ENCODE results near the gene CDY2A.
"Not testable (repeated sequence)": the region's sequence is repeated elsewhere in the genome, so short reads cannot be mapped to it uniquely, and the experiment has no call there.

Gene CDY2A, protein sequence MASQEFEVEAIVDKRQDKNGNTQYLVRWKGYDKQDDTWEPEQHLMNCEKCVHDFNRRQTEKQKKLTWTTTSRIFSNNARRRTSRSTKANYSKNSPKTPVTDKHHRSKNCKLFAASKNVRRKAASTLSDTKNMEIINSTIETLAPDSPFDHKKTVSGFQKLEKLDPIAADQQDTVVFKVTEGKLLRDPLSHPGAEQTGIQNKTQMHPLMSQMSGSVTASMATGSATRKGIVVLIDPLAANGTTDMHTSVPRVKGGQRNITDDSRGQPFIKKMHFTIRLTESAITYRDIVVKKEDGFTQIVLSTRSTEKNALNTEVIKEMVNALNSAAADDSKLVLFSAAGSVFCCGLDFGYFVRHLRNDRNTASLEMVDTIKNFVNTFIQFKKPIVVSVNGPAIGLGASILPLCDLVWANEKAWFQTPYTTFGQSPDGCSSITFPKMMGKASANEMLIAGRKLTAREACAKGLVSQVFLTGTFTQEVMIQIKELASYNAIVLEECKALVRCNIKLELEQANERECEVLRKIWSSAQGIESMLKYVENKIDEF

DNA sequence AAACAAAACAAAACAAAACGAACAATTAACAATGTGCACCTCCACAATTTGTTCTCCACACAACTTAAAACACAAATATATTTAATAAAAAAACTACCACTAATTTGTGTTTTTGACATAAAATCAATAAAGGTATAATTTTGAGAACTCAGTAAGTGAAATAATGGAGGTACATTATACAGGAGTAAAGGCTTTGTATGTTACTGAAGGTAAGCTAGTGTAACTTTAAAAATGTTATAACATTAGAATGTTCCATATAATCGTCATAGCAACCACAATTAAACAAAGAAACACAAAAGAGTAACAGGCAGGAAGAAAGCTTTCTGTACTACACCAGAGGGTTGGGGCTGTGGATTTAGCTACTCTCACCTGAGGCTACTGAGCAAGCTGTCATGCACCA is at the start of gene CDY2A:
Gene CDY2A (plus strand): TSS at position 301 of the 400 bp plus-strand sequence. CDS start 328 bp downstream, outside the sequence.
- DNase-seq = not testable (repeated sequence)

DNA sequence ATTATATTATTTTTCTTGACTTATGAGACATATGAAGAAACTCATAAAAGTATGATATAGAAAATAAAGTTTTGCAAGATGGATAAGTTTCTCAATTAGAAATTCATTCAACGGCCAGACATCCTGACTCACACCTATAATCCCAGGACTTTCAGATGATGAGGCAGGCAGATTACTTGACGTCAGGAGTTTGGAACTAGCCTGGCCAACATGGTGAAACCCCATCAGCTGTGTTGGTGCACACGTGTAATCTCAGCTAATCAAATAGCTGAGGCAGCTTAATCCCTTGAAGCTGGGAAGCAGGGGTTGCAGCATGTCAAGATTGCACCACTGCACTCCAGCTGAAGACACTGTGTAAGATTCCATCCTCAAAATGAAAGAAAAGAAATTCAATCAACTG is 28.0 kb upstream of the CDY2A start:
- not testable (repeated sequence) for DNase-seq

DNA sequence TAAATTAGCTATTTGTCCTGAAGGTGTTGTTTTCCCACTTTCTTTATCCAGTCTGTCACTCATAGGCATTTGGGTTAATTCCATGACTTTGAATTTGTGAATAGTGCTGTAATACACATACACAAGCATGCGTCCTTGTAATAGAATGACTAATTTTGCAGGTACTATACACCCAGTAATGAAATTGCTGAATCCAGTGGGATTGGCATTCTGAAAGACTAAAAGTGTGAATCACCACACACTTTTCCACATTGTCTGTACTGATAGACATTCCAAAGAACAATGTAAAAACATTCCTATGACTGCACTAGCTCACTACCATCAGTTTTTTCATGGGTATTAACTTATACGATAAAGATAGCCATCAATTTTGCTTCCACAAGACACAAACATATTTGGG is 27.3 kb upstream of the CDY2A start:
- not testable (repeated sequence) for DNase-seq

DNA sequence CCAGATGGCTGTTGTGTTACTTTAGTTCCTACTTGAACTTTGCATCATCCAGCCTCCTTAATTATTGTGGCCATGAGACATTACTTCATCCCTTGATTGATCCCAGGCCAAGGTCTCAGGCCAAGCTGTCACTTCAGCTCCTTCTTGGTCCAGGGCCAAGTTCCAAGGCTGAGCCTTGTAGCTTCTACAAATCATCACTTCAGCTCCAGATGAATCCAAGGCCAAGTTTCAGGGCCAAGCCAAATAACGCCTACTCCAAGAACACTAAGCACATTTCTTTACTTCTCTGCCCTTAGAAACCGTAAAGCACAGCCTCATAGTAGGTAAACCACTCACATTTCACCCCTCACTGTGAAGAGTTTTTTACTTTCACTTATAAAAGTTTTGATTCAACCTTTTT is 1.7 kb upstream of the CDY2A start:
- DNase-seq = not testable (repeated sequence)

DNA sequence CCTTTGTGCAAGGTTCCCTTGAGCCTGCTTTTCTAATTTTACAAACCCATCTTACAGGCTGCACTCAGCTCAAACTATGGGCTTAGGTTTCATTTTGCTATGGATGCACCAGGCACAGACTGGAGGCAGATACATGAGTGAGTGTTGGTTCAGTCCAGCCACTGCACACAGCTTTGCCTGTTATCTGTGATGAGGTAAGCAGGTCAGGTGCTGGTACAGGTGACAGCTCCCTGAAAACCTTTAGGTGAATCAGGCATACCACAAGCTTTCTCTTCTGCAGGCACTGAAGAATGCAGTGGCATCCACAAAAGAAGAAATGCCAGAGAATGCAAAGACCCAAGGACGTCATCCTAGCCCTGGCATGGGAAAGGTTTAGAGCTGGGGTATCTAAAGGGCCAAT is 3.3 kb downstream of the CDY2A start:
- DNase-seq = not testable (repeated sequence)

DNA sequence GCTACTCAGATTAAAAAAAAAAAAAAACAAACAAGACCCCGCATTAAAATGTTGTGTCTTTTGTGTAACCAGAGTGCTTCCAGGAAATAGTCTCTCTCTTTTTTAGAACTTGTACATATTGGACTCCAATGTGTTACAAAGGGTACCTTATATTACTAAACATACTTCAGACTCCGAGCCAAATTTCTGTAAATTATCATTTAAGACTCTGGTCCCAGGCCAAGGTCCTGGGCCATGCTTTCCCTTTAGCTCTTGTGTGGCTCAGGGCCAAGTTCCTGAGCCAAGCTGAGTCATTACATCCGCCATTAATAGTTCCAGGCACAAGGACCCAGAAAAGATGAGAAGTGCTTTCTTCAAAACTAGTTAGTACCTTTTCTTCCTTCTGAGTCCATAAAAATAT is 4.6 kb downstream of the CDY2A start:
- not testable (repeated sequence) for DNase-seq

DNA sequence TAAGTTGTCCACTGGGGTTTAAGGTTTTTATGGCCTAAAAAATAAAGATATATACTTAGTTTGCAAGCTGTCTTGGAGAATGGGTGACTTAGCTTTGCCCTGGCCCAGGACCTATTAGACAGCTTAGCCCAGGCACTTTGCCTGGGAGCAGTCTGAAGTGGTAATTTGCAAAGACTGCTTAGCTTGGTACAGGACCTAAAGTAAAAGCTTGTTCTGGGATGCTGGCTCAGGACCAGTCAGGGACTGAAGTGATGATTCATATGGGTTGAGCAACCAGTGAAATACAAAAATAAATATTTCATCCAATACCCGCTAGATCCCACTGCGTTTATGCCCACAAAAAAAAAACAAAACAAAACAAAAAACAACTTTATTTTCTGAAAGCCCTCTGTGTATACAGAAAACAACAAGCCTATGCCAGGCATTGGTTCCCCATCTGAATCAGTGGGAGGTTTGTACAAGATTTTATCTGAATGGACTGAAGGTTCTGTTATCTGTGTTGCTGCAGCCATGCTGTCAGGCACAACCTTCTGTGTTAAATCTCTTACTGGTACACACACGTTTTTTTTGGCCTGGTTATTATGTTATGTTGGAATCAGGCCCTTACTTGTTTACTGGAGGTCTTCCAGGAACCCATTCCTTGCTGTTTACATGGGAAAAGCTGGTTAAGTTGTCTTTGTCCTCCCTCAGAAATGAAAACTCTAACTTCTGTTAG is 8.7 kb downstream of the CDY2A start:
- not testable (repeated sequence) for DNase-seq

DNA sequence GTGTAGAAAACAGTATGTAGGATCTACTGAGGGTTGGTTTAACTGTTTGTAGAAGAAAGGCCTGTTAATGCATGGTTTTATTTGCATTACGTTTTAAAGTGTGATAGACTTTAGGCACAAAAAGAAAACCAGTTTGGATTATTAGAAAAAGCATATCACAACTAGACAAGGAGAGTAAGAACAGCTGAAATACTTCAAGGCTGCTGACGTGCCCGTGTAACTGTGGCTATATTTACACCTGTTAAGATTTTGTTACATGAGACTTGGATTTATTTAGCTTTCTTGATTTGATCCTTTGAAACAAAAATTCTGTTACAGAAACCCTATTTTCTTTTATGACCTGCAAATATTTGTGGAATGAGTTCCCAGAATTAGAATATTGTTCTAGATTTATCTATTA is 9.3 kb downstream of the CDY2A start:
- DNase-seq = not testable (repeated sequence)

DNA sequence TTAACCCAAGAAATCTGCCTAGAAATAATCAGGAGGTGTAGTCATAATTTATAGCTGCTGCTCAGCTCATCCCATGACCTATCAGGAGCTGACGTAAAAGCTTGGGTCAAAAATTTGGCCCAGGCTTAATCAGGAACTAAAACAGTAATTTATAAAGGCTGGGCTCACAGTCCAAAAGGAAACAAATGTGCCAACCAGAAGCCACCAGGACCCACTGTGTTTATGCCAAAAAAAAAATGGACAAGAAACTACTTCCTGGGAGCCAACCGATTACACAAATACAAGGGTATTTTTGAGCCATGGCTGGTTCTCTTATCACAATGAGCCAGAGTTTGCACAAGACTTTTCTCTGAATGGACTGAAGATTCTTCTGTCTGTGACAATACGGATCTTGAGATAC is 19.4 kb downstream of the CDY2A start:
- not testable (repeated sequence) for DNase-seq

DNA sequence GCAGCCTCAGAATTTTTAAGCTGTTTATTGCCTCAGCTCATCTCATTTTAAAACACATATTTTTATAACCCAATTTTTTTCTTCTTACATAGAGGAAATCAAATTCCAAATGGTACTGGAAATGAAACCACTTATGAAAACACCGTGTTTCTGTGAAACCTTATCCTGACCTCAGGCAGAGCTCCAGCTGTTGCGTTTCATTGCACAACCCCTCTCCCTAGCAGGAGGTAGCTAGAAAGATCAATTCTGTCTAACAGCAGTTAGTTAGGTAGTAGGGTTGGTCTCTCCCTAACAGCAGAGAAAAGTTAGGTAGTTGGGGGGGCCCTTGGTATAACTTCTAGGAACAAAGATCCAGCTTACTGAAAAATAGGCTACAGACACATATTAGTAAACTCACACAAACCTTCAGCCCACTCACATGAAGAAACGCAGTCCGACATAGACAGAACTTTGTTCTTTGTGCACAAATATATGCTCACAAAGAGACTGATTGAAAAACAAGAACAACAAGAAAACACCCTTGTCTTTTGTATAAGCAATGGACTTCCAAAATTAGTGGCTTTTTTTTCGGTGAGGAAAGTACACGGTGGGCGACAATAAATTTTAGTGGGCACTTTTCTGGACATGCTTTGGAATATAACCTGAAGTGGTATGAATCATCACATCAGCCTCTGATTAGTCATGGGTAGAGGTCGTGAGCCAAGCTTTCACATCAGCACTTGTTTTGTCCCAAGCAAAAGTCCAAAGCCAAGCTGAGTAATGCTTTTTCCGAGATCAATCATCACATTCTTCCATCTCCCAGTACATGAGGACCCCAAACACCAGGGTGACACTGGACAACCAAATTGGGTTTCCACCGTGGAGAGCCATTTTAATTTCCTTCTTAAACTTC is 22.8 kb downstream of the CDY2A start:
- DNase-seq = not testable (repeated sequence)

DNA sequence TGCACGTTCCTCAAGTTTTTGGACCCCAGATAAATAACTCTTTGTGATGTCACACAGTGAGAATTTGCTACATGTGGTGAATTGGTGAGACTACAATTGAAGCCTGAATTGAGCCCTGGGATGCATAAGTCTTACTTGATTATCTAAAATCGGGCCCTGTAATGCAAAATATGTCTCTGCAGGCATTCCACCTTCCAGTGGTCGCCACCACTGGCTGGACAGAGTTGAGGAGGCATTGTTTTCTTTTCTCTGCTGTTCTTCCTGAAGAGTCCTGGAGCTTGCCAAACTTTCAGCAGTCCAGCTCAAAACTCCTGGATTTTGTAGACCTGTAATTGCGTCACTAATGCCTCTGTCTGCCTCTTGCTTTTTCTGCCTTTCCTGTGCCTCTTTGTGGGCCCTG is 23.5 kb downstream of the CDY2A start:
- DNase-seq = not testable (repeated sequence)

DNA sequence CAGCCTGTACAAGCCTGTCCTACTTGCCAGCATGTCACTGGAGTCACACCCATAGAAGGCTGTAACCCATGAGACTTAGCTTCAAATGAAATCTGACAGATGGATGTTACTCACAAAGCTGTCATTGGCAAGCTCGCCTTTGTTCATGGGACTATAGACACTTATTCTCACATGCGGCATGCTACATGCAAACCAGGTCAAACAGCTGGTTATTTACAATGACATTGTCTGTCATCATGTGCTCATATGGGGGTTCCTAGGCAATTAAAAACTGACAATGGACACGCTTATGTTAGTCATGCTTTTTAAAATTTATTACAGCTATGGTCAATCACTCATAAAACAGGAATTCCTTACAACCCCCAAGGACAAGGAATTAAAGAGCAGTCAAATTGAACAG is 30.9 kb downstream of the CDY2A start:
- not testable (repeated sequence) for DNase-seq

DNA sequence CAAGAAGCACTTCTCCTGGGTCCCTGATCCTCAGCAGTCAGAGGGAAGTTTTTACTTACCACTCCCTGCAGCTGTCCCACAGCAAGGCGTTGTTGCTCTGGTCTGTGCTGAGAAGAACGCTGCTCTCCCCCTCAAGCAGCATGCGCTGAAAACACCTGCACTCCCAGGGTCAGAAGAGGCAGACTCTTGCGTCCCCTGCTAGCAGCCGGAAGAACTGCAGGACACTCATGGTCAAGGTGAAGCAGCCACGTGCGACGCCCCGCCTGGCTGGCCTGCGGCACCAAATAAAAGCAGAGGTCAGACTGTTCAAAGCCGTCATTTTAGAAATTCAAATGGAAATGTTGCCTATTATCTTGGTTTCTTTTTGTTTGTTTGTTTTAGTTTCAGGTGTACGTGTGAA is 47.9 kb downstream of the CDY2A start:
- DNase-seq = not testable (repeated sequence)
